T47D (cell line): Measurements from ENCODE around the gene HOXA3.

Source experiments
- DNase-seq, 2 experiments: peaks; one replicate each; pipeline versions ENCODE4 v3.0.0 to v3.0.0-alpha.2; 2011 to 2012; ENCODE audit warnings: low read depth in 1 of 2, low spot score in 1 of 2
- JUND ChIP-seq: IDR thresholded peaks from 2 replicates; pipeline ENCODE4 v1.6.1; 2012; ENCODE audit warnings: low read depth
- in situ Hi-C: cut with HindIII; loops from 2 replicates; pipeline ENCODE4 v1.10.0; 2016; ENCODE audit warnings: low sequenced_read_pairs, low pct_unique_long_range_greater_than_20kb

HOXA3 gene

DNA sequence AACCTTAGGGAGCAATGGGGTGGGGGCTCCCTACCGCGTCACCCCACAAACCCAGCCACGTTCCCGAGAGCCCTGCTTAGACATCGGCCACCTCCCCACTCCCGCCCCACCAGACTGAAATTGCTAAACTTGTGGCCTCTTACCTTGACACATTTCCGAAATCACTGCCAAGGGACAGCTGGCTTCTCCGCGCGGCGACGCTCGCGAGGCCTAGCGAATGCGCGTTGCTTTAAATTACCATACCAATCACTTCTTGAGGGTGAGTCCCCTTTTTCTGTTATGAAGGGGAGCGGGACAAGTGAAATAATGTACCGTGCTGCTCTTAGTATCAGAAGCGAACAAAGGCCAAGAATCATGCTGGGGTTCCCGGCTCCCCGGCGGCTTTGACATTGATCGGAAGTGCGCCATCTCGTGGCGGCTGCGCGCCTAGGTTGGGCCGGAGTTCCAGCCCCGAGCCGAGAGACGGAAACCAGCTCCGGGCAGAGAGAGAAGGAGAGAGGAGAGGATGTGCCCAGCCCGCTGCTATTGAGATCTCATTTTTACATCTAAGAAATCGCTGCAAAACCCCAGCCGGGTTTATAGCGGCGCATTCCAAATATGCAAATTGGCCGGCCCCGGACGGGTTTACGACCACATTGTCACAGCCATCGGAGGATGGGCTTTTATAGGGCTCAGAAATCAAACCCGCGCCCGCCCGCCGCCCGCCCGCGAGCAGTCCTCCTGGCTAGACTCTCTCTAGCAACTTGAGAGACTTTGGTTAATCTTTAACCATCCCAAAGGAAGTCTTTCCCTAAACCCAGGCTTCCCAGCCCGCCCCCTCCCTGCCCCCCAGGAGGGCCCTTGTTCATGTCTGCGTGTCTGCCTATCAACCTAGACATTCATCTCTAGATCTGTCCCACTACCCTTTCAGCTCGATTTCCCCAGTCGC, 27.4 kb upstream of the HOXA3 start:
- in situ Hi-C loops, result no loop called here
- peak; percentile 80 to 98 for DNase-seq
- no peak for TF ChIP-seq JUND

DNA sequence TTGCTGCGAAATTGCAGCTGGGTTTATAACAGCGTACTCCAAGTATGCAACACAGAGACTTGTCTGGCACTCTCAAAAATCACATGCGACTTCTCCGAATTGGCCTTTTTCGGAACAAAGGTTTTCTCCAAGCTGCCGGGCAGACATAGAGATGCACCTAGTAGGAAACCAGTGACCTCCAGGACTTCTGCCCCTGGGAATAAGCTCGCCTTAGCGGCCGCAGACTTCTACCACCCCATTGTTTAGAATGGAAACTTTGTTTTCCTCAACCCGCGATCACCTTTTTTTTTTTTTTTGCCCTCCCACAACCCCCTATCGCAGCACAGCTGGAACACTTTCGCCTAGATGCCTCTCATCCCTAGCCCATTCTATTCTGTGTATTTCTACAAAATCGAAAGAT, 26.6 kb upstream of the HOXA3 start:
- in situ Hi-C loops, result no loop called here
- no peak for DNase-seq
- TF ChIP-seq JUND, result no peak

- in situ Hi-C loops, result no loop called here
- DNase-seq, result no peak
- no peak for TF ChIP-seq JUND
Observed at GRCh38 chr7:27178366-27178765, 26.0 kb upstream of the HOXA3 start.

GRCh38 chr7:27177795-27178320, 25.5 kb upstream of the HOXA3 start:
- no peak for DNase-seq
- in situ Hi-C loops, result no loop called here
- no peak for TF ChIP-seq JUND

DNA sequence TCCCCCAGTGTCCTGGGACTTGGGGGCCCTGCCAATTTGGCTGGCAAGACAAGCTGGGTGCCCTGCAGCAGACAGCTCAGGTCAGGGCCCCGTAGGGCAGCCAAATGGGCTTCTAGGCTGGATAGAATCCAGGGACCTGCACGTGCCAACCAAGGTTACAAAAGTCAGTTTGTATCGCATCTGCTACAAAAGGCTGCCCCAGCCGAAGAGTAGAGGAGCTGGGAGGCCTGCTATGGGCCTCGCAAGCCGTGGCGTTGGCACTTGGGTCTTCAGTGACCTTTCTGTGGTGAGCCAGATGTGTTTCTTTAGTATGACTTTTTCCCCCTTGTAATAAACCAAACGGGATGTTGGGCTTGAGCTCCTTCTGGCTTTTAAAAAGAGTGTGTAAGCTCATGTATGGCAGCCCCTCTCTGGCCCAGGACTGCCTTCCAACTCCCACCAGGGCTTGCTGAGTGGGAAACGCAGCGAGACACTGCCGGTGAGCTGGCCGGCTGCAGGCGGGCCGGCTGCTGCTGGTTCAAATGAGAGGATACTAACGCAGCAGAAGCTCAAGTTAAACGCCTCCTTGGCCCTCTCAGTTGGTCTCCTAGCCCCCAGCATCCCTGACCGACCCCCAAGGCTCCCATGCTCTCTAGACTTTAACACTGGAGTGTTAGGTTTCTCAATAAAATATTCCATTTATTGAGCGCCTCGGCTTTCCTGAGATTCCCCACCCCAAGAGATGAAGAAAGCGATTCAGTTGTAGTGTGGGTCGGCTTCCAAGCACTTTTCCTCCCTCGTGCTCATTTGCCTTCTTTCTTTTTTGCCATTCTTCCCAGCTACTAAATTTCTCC, 24.8 kb upstream of the HOXA3 start:
- no peak for TF ChIP-seq JUND
- in situ Hi-C loops, result no loop called here
- DNase-seq, result no peak

GRCh38 chr7:27176524-27176845, 24.1 kb upstream of the HOXA3 start:
- DNase-seq, result no peak
- in situ Hi-C loops, result no loop called here
- TF ChIP-seq JUND, result no peak

- no peak for TF ChIP-seq JUND
- DNase-seq, result no peak
- in situ Hi-C loops, result no loop called here
Observed at GRCh38 chr7:27175626-27176523, 23.5 kb upstream of the HOXA3 start.

DNA sequence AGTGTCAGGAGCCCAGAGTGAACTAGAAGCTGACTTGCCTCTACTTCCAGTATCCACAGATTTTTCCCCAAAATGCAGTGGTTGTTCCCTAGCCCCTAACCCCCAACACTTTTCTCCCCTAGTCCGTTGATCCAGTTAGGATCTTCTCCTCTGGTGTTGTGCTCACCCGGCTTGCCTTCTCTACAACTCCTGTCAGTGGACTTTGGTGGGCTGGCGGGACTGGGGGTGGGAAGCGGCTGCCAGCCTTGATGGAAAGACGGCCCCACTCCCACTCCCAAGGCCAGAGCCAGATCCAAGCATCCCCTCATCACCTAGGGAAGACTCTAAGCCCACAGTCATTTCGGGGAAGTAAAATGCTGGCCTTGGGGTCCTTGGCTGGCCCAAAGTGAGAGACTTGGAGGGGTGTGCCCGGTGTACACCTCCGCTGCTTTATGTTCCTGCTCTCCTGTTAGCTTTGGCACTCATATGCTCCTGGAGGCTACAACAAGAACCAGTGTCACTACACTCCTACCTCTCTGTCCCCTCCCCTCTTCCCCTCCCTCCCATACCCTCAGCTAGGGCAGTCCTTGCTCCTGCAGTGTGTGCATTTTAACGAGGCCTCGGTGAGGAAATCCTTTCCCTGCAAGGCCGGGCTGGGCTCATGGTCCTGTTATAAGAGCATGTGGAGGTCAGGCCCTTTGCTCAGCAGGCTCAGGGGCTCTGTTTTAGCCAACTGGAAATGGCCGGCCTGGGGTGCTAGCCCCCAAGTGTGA, 22.7 kb upstream of the HOXA3 start:
- TF ChIP-seq JUND, result no peak
- DNase-seq, result peak; percentile 93 to 95
- in situ Hi-C loops, result no loop called here

DNA sequence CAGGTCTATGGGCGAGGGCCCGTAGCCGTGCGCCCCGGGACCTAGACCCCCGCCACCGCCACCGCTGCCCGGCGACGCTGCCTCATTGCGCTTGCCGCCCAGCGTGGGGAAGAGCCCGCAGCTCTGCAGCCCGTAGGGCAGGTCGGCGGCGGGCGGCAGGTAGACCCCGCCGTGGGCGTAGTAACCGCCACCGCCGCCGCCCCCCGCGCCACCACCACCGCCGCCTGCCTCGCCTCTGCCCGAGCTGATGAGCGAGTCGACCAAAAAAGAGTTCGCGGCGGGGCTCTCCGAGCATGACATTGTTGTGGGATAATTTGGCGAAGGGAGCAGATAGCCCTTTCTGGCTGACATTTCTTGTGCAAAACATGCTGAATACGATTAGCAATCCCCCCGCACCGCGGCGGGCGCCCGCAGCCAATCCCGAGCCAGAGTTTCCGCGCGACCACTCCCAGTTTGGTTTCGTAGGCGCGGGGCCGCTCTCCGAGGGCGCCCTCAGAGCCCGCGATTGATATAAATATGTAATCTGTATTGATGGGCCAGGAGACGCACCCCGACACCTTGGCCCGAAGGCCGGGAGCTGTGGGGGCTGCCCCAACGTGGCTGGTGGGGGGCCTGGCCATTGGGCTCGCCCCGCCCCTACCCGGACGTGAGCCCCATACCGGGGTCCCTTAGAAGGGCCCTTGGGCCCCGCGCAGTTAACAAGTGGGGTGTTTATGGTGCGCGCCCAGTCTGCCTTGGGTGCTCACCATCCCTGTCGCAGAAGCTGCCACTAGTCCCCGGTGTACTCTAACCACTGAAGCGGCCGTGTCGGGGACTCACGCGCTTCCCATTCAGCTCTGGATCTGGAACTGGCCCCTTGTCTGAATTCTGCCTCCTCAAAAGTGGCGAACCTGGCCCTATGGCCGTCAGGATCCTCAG, 21.8 kb upstream of the HOXA3 start, which contains the start of gene HOXA10:
Gene HOXA10, minus strand, starts transcription at position 365 of the 918 bp plus-strand sequence. Its CDS starts 14 bp downstream, at position 351.
- TF ChIP-seq JUND, result no peak
- in situ Hi-C loops, result no loop called here
- DNase-seq, result no peak

DNA sequence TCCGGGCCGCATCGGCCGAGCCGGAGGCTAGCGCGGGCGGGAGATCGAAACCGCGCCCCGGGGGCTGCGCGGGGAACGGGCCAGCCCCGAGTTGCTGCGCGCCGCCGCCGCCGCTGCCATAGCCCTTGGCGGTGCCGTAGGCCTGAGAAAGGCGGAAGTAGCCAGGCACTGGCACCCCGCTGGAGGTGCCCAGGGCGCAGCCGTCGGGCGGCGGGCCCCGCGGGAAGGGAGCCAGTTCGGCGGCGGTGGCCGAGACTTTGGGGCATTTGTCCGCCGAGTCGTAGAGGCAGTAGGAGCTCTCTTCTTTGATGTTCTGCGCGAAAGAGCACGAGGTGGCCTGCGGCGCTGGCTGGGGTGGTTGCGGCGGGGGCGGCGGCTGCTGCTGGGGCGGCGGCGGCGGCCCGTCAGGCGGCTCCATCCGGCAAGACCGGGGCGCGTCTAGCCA, 21.1 kb upstream of the HOXA3 start:
- DNase-seq, result no peak

More for the DNA sequence above, 21.1 kb upstream of the HOXA3 start:
- no peak for TF ChIP-seq JUND
- in situ Hi-C loops, result no loop called here
